GM10248 (cell line): Measurements from ENCODE around the gene MYRF.

Source experiments
- CTCF ChIA-PET: fragments of 300-600 bp; sonication (Branson Sonifier 250); formaldehyde crosslinking; extraction: SDS; loops from one replicate; lab custom pipeline; 2021; ENCODE audit warnings: antibody characterized with exemption; lab: Yijun Ruan, JAX
- POLR2A ChIA-PET: fragments of 350-650 bp; sonication (Branson Sonifier 250); formaldehyde crosslinking; extraction: SDS; loops from one replicate; lab custom pipeline; 2020; ENCODE audit warnings: antibody characterized with exemption; lab: Yijun Ruan, JAX
- DNase-seq: peaks from one replicate; pipeline ENCODE4 v3.0.0; 2012; ENCODE audit errors: extremely low spot score
- CTCF ChIP-seq: IDR thresholded peaks from 2 replicates; pipeline ENCODE4 v1.5.1; 2012; ENCODE audit warnings: mild to moderate bottlenecking, low read depth; ENCODE audit errors: extremely low read depth, missing control alignments, control extremely low read depth

MYRF gene

GRCh38 chr11:61802605-61803004 is 50.2 kb downstream of the MYRF start:
- CTCF ChIA-PET = interaction anchor here (1.5 to 11.8 kb wide), 5 partner anchors 11 to 306 kb away, joined by 9 to 129 read pairs (median 21); partner anchors contain the start of genes BEST1, FEN1 and TMEM258
- no peak for DNase-seq
- no peak for TF ChIP-seq CTCF
- POLR2A ChIA-PET = no interaction called here

GRCh38 chr11:61803889-61804647 is 51.6 kb downstream of the MYRF start:
- ChIA-PET POLR2A (interaction anchor here (0.8 to 1.6 kb wide), 2 partner anchors 11 kb away, joined by 3 to 5 read pairs; partner anchors contain the start of genes FEN1 and TMEM258), CTCF (interaction anchor here (1.0 to 1.5 kb wide), 2 partner anchors 14 to 277 kb away, joined by 4 read pairs; no protein-coding TSS in a partner anchor)
- DNase-seq = no peak
- no peak for TF ChIP-seq CTCF

GRCh38 chr11:61805146-61805545 is 52.7 kb downstream of the MYRF start:
- no peak for TF ChIP-seq CTCF
- ChIA-PET CTCF (interaction anchor here (1.7 to 3.7 kb wide), 5 partner anchors 7 to 303 kb away, joined by 5 to 41 read pairs (median 7); partner anchors contain the start of gene FADS1), POLR2A (no interaction called here)
- no peak for DNase-seq

- POLR2A ChIA-PET = interaction anchor here (1.0 to 1.6 kb wide), 2 partner anchors 9 to 10 kb away, joined by 3 to 5 read pairs; no protein-coding TSS in a partner anchor
- no peak for TF ChIP-seq CTCF
- DNase-seq = no peak
- CTCF ChIA-PET = interaction anchor here (1.6 to 3.7 kb wide), 6 partner anchors 9 to 301 kb away, joined by 4 to 41 read pairs (median 7); partner anchors contain the start of gene FADS1
Measured at GRCh38 chr11:61806785-61807184, 54.3 kb downstream of the MYRF start.

GRCh38 chr11:61810671-61811175 is 58.3 kb downstream of the MYRF start:
- no peak for DNase-seq
- no peak for TF ChIP-seq CTCF
- CTCF ChIA-PET = interaction anchor here (1.9 to 8.8 kb wide), 2 partner anchors 10 to 14 kb away, joined by 9 to 103 read pairs; no protein-coding TSS in a partner anchor
- POLR2A ChIA-PET = no interaction called here

- no peak for TF ChIP-seq CTCF
Measured at GRCh38 chr11:61811831-61812230, 59.4 kb downstream of the MYRF start.

More at GRCh38 chr11:61811831-61812230, 59.4 kb downstream of the MYRF start:
- ChIA-PET CTCF (interaction anchor here (1.0 to 8.8 kb wide), 4 partner anchors 9 to 59 kb away, joined by 3 to 103 read pairs (median 8); no protein-coding TSS in a partner anchor), POLR2A (no interaction called here)
- no peak for DNase-seq
